Vagina (tissue), 2 donors: ENCODE measurements around the gene PRSS53. TPM values are rescaled to one million over a fixed set of nuclear protein-coding genes. Genes with fewer than 3 reads are reported as not detected.
A peak's percentile ranks its signal among the peaks of the same experiment; 100 is the strongest.
"Not testable (repeated sequence)": the region's sequence is repeated elsewhere in the genome, so short reads cannot be mapped to it uniquely, and the experiment has no call there.

Experiments
- DNase-seq, 2 donors: peaks; one replicate each; pipeline ENCODE4 v3.0.0-alpha.2; 2017; ENCODE audit errors: extremely low spot score in 2 of 2
- H3K27ac ChIP-seq: fragments of 200-600 bp; sonication (generic); one replicate; pipeline ENCODE4 v1.5.1; 2019
- H3K27me3 ChIP-seq: fragments of 200-600 bp; sonication (generic); one replicate; pipeline ENCODE4 v1.5.1; 2019
- H3K36me3 ChIP-seq, 2 donors: fragments of 200-600 bp; sonication (generic); one replicate each; pipeline ENCODE4 v1.5.1; 2017 to 2019
- H3K4me1 ChIP-seq: fragments of 200-600 bp; sonication (generic); one replicate; pipeline ENCODE4 v1.5.1; 2019
- H3K4me3 ChIP-seq, 2 donors: fragments of 200-600 bp; sonication (generic); 1 replicate in 1 of 2; 2 replicates in 1 of 2; pipeline ENCODE4 v1.5.1; 2016 to 2019
- H3K9me3 ChIP-seq: fragments of 200-600 bp; sonication (generic); one replicate; pipeline ENCODE4 v1.5.1; 2019
- POLR2A ChIP-seq, 2 donors: fragments of 450-650 bp; IDR thresholded peaks; one replicate each; pipeline ENCODE4 v1.6.1; 2017; ENCODE audit warnings: antibody characterized with exemption in 2 of 2, mild to moderate bottlenecking in 2 of 2, moderate library complexity in 2 of 2
- POLR2AphosphoS5 ChIP-seq, 2 donors: sonication (generic); formaldehyde crosslinking; IDR thresholded peaks; one replicate each; pipeline ENCODE4 v1.9.0; 2017; ENCODE audit warnings: antibody characterized with exemption in 2 of 2, mild to moderate bottlenecking in 2 of 2, low read depth in 1 of 2; ENCODE audit not compliant: insufficient read depth in 1 of 2
- intact Hi-C: fragments of 100-400 bp; cut with DNase I; formaldehyde crosslinking; loops from one replicate; pipeline ENCODE4 v1.15.1; 2023
- total RNA-seq: library from RNA; depleted of rRNA; stranded (reverse); fragments of >200 nt; gene quantifications from one replicate; pipeline ENCODE4 v1.2.3, GENCODE V29; 2016
- TF ChIP-seq, protein P1 (sequence below), 3 experiments: fragments of 450-650 bp in 2 of 3; fragments of 200-600 bp in 1 of 3; sonication (generic) in 1 of 3; IDR thresholded peaks; one replicate each; pipeline ENCODE4 v1.5.1; 2017 to 2019; ENCODE audit warnings: antibody characterized with exemption in 3 of 3, mild to moderate bottlenecking in 2 of 3, moderate library complexity in 2 of 3

The PRSS53 gene
- 2.0 TPM for total RNA-seq

- no peak for DNase-seq
- no peak for TF ChIP-seq POLR2AphosphoS5 (IDR thresholded peaks at IDR 0.05; ENCODE audit: insufficient read depth in 1 of 2, low read depth in 1 of 2)
- no peak for TF ChIP-seq POLR2A (IDR thresholded peaks at IDR 0.05)
- TF ChIP-seq, protein P1, sequence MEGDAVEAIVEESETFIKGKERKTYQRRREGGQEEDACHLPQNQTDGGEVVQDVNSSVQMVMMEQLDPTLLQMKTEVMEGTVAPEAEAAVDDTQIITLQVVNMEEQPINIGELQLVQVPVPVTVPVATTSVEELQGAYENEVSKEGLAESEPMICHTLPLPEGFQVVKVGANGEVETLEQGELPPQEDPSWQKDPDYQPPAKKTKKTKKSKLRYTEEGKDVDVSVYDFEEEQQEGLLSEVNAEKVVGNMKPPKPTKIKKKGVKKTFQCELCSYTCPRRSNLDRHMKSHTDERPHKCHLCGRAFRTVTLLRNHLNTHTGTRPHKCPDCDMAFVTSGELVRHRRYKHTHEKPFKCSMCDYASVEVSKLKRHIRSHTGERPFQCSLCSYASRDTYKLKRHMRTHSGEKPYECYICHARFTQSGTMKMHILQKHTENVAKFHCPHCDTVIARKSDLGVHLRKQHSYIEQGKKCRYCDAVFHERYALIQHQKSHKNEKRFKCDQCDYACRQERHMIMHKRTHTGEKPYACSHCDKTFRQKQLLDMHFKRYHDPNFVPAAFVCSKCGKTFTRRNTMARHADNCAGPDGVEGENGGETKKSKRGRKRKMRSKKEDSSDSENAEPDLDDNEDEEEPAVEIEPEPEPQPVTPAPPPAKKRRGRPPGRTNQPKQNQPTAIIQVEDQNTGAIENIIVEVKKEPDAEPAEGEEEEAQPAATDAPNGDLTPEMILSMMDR (IDR thresholded peaks at IDR 0.05), result no peak
- Histone ChIP-seq H3K4me1 (peaks cover 11% of the 10 kb centered on the region), H3K27me3 (no peaks in the 10 kb centered on the region), H3K36me3 (peaks cover 0 to 21% of the 10 kb centered on the region in 2 donors), H3K9me3 (no peaks in the 10 kb centered on the region), H3K27ac (no peak within 1 kb of the TSS), H3K4me3 (no peak within 1 kb of the TSS)
- intact Hi-C loops, result loop anchor here (10.0 kb wide), 1 partner anchor 56 kb away; no protein-coding TSS in a partner anchor
Observed at GRCh38 chr16:31088459-31089183, at the start of gene PRSS53. Gene PRSS53, minus strand, starts transcription at chr16:31088943. Its CDS starts 134 bp downstream, at chr16:31088809.

DNA sequence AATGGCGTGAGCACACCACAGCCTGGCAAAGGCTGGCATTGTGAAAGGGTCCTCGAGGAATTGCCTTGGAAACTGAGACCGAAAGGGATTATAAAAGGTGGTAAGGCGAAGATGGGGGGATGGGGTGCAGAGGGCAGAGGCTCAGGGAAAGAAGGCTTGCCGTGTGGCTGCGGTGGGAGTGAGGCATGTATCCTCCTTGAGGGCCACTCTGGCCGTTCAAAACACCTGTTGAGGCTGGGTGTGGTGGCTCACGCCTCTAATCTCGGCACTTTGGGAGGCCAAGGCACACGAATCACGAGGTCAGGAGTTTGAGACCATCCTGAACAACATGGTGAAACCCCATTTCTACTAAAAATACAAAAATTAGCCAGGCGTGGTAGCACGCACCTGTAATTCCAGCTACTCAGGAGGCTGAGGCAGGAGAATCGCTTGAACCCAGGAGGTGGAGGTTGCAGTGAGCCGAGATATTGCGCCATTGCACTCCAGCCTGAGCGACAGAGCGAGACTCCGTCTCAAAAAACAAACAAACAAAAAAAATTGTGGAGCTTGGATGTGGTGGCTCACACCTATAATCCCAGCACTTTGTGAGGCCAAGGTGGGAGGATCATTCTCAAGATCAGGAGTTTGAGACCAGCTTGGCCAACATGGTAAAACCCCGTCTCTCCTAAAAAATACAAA lies 48.2 kb upstream of the PRSS53 start:
- H3K27me3 ChIP-seq, intact Hi-C loops, H3K9me3 ChIP-seq, H3K27ac ChIP-seq, H3K36me3 ChIP-seq, H3K4me3 ChIP-seq, DNase-seq: not testable (repeated sequence)
- peaks cover 45% of the 10 kb centered on the region for H3K4me1 ChIP-seq

- intact Hi-C loops, result no loop called here
- Histone ChIP-seq H3K27me3 (no peaks in the 10 kb centered on the region), H3K4me1 (peaks cover 45% of the 10 kb centered on the region)
Observed at GRCh38 chr16:31136287-31136662, 47.5 kb upstream of the PRSS53 start.

DNA sequence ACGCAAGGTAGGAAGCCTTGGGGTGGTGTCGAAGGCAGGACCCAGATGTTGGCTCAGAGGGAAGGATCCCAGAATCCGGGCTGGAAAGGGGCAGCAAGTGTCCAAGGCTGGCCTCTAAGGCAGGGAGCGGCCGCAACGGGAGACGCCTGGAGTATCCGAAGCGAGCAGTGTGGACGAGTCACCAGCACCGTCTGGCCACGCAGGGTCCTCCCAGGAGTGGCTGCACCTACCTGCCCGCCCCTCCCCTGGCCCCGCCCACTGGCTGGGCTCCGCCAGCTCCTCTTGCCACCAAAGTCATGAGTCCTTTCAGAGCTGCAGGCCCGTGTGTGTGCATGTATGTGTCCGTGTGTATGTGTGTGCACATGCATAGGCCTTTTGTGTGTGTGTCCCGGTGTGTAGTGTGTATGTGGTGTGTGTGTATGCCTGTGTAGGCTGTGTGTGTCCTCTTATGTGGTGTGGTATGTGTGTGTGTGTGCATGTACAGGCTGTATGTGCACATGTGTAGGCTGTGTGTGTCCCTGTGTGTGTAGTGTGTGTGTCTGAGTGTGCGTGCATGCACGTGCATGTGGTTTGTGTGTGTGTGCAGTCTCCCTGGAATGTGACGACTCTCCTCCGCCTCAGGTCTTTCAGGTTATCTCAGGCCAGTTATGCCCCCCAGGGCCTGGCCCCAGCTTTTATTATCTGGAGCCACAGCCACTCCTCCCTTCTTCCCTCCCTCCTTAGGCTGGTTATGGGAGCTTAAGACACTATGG lies 47.0 kb upstream of the PRSS53 start, which contains the start of gene PRSS8:
TSS of gene PRSS8 (minus strand) at position 193 of the 752 bp plus-strand sequence. CDS start 229 bp downstream, outside the sequence.
- Histone ChIP-seq H3K4me3 (peak within 1 kb of the TSS in 1 of 2 donors; percentile 48), H3K4me1 (peaks cover 42% of the 10 kb centered on the region)

More at GRCh38 chr16:31136287-31136662, 47.5 kb upstream of the PRSS53 start:
- no peak overlapping the region for H3K4me3 ChIP-seq
- H3K9me3 ChIP-seq, result no peaks in the 10 kb centered on the region
- H3K36me3 ChIP-seq, result peaks cover 0 to 14% of the 10 kb centered on the region in 2 donors
- no peak for TF ChIP-seq POLR2A (IDR thresholded peaks at IDR 0.05)
- no peak for TF ChIP-seq POLR2AphosphoS5 (IDR thresholded peaks at IDR 0.05; ENCODE audit: insufficient read depth in 1 of 2, low read depth in 1 of 2)
- TF ChIP-seq, protein P1 (IDR thresholded peaks at IDR 0.05), result no peak
- peak in 1 of 2 donors; percentile 81 for DNase-seq
- H3K27ac ChIP-seq, result no peak overlapping the region

More for the DNA sequence above, 47.0 kb upstream of the PRSS53 start, which contains the start of gene PRSS8:
- Histone ChIP-seq H3K36me3 (peaks cover 0 to 20% of the 10 kb centered on the region in 2 donors), H3K9me3 (no peaks in the 10 kb centered on the region), H3K27me3 (no peaks in the 10 kb centered on the region), H3K27ac (peak within 1 kb of the TSS; percentile 86)
- no peak for DNase-seq
- intact Hi-C loops, result no loop called here
- TF ChIP-seq, protein P1 (IDR thresholded peaks at IDR 0.05), result no peak
- peak; percentile 15 to 68 for TF ChIP-seq POLR2AphosphoS5 (IDR thresholded peaks at IDR 0.05; ENCODE audit: insufficient read depth in 1 of 2, low read depth in 1 of 2)
